Measurements from ENCODE around the gene DUSP7.

DNA sequence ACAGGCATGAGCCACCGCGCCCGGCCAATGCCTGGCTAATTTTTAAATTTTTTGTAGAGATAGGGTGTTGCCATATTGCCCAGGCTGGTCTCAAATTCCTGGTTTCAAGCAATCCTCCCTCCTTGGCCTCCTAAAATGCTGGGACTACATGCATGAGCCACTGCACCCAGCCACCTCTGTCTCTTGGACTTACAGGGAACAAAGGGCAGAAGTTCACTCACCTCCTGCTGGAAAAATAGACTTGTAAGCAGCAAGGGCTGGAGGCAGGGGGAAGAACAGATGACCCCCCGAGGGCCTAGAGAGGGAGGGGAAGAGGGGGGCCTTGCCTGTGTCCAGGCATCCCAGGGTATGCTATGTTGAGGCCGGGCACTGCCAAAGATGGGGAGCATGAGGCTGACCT is 22.2 kb downstream of the DUSP7 start:
- TF ChIP-seq, protein P1, sequence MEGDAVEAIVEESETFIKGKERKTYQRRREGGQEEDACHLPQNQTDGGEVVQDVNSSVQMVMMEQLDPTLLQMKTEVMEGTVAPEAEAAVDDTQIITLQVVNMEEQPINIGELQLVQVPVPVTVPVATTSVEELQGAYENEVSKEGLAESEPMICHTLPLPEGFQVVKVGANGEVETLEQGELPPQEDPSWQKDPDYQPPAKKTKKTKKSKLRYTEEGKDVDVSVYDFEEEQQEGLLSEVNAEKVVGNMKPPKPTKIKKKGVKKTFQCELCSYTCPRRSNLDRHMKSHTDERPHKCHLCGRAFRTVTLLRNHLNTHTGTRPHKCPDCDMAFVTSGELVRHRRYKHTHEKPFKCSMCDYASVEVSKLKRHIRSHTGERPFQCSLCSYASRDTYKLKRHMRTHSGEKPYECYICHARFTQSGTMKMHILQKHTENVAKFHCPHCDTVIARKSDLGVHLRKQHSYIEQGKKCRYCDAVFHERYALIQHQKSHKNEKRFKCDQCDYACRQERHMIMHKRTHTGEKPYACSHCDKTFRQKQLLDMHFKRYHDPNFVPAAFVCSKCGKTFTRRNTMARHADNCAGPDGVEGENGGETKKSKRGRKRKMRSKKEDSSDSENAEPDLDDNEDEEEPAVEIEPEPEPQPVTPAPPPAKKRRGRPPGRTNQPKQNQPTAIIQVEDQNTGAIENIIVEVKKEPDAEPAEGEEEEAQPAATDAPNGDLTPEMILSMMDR (IDR thresholded peaks at IDR 0.05): no peak
- TF ChIP-seq EZH2phosphoT487 (IDR thresholded peaks at IDR 0.05): no peak
- TF ChIP-seq EZH2 (IDR thresholded peaks at IDR 0.05): no peak
